NCI-H446 treated with DMSO at 0.1 percent for 48 hours (cell line): ENCODE data around the gene ZFP62.
A peak's percentile ranks its signal among the peaks of the same experiment; 100 is the strongest.
"Not testable (repeated sequence)": the region's sequence is repeated elsewhere in the genome, so short reads cannot be mapped to it uniquely, and the experiment has no call there.

Source experiments
- DNase-seq: peaks from one replicate; lab custom pipeline; 2025; lab: John Stamatoyannopoulos, UW

ZFP62 gene

GRCh38 chr5:180830253-180831138 is 30.6 kb downstream of the ZFP62 start:
- DNase-seq = peak; percentile 11

GRCh38 chr5:180829726-180830125 is 31.4 kb downstream of the ZFP62 start:
- no peak for DNase-seq

- DNase-seq = not testable (repeated sequence)
These were observed 32.1 kb downstream of the ZFP62 start for GRCh38 chr5:180828756-180829531.

GRCh38 chr5:180827374-180827773 is 33.7 kb downstream of the ZFP62 start:
- DNase-seq = not testable (repeated sequence)

- DNase-seq = no peak
These were observed 35.1 kb downstream of the ZFP62 start for GRCh38 chr5:180825768-180826525.

GRCh38 chr5:180824630-180825476 is 36.2 kb downstream of the ZFP62 start:
- DNase-seq = no peak

GRCh38 chr5:180823940-180824629 is 37.0 kb downstream of the ZFP62 start:
- no peak for DNase-seq

- DNase-seq = no peak
These were observed 37.7 kb downstream of the ZFP62 start for GRCh38 chr5:180823346-180823745.

- DNase-seq = no peak
These were observed 39.5 kb downstream of the ZFP62 start for GRCh38 chr5:180821538-180821937.

GRCh38 chr5:180820788-180821321 is 40.2 kb downstream of the ZFP62 start:
- no peak for DNase-seq

- no peak for DNase-seq
These were observed 42.3 kb downstream of the ZFP62 start for GRCh38 chr5:180818677-180819341.

- DNase-seq = no peak
These were observed 43.0 kb downstream of the ZFP62 start for GRCh38 chr5:180817893-180818674.

GRCh38 chr5:180816608-180817534 is 44.2 kb downstream of the ZFP62 start:
- DNase-seq = no peak

- DNase-seq = no peak
These were observed 45.7 kb downstream of the ZFP62 start for GRCh38 chr5:180815293-180815917.

GRCh38 chr5:180813420-180813819 is 47.7 kb downstream of the ZFP62 start:
- no peak for DNase-seq

GRCh38 chr5:180811623-180812124 is 49.4 kb downstream of the ZFP62 start:
- DNase-seq = no peak

- no peak for DNase-seq
These were observed 50.0 kb downstream of the ZFP62 start for GRCh38 chr5:180810959-180811622.
